GM19193 (cell line): Measurements from ENCODE around the gene SNX3.

Experiments used
- POLR2A ChIP-seq: IDR thresholded peaks from 4 replicates; pipeline ENCODE4 v1.6.1; 2011; ENCODE audit not compliant: insufficient read depth, insufficient read length; ENCODE audit errors: extremely low read depth

The SNX3 gene

DNA sequence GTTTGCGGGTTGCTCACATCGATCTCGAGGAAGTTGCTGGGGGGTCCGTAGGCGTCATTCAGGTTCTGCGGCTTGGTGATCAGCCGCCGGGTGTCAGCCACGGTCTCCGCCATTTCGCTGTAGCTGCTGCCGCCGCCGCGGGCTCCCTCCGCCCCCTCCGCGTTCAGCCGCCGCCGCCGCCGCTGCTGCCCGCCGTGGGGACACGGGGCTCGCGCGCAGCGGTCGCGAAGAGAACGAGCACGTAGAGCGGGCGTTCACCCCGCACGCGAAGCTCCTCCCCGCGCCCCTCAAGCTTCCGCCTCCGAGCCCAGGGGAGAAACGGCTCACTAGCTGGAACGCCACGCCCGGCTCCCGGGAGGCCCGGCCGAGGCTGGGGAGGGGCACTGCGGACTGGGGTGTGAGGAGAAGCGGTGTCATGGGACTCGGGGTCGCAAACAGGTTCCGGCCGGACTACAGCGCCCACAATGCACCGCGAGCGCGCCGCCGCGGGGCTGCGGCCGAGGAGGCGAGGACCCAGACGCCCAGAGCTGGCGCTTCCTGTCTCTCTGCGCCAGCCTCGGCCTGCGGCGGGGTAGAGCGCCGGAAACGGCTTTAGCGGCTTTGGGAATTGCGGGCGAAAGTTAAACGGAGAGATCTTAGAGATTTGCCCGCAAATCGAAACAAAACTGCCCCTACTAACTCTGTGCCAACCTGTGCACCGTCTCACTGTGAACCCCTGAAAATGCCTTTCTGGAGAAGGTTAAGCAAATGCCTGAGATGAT, at the start of gene SNX3:
SNX3 (minus strand) TSS at position 232 of the 761 bp plus-strand sequence; CDS start at position 113, 119 bp downstream.
- TF ChIP-seq POLR2A, result peak; percentile 90

DNA sequence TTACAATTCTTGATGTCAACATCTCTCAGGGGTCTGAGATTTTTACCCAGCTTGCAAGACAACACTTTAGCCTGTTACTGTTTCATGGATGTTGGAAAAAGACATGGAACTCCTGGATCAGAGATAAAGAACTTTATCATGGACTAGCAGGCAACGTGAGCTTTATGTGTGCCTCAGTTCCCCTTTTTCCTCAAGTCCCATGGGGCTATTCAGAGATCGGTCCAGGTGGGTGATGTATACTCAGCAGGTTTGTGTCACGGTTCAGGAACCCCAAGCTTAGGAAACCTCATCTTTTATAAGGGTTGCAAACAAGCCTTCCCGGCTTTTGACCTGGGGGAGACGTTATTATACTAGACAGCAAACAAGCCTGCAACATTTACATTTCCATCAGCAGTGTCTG, 49.0 kb upstream of the SNX3 start:
- no peak for TF ChIP-seq POLR2A

DNA sequence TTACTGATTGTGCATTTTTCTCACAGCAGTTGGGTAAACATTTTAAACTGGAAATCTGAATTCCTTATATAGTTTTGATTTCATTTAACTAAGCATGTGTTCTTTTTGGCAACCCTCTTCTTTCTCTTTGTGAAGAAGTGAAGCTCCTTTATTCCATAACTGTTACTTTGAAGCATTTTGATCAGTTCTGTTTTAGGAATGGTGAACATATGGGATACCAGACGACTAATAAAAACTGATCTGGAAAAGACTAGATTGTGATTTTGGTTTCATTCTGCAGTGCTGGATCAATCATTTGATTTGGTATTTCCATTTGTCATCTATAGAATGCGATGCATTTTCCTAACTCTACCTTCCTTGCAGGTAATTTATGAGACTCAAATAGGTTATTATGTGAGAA, 43.8 kb upstream of the SNX3 start:
- TF ChIP-seq POLR2A, result no peak

DNA sequence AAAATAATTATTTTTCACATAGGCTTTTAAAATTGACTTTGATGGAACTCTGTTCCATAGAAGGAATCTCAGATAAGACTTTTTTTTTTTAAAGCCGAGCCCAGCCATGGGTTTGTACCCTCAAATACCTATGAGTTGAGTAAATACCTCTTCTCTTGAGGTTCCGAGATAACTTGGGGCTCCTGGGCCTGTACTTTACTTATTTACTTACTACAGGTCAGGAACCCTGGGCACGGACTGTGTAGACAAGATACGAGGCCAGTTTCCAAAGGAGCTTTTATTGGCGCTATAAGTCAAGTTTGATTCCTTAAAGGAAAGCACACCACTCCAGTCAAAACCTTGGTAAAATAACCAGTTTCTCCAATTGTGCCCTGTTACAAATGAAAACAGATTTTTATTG, 41.5 kb upstream of the SNX3 start:
- no peak for TF ChIP-seq POLR2A

DNA sequence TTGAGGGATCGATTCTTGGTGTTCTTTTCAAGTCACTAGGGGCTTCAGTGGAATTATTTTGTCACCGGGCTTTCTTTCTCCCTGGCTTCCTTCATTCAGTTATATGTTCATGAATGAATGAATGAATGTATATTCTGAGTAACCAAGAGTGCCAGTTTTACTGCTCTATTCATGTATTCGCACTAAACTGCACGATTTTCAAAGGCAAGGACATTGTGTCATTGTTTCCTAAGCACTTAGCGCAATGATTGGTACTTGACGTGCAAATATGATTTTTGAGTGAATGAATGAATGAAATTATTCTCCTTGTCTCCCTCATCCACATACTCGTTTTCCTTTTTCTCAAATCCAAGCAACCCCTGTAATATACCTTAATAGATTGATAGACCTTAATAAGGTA, 34.8 kb upstream of the SNX3 start:
- TF ChIP-seq POLR2A, result no peak

DNA sequence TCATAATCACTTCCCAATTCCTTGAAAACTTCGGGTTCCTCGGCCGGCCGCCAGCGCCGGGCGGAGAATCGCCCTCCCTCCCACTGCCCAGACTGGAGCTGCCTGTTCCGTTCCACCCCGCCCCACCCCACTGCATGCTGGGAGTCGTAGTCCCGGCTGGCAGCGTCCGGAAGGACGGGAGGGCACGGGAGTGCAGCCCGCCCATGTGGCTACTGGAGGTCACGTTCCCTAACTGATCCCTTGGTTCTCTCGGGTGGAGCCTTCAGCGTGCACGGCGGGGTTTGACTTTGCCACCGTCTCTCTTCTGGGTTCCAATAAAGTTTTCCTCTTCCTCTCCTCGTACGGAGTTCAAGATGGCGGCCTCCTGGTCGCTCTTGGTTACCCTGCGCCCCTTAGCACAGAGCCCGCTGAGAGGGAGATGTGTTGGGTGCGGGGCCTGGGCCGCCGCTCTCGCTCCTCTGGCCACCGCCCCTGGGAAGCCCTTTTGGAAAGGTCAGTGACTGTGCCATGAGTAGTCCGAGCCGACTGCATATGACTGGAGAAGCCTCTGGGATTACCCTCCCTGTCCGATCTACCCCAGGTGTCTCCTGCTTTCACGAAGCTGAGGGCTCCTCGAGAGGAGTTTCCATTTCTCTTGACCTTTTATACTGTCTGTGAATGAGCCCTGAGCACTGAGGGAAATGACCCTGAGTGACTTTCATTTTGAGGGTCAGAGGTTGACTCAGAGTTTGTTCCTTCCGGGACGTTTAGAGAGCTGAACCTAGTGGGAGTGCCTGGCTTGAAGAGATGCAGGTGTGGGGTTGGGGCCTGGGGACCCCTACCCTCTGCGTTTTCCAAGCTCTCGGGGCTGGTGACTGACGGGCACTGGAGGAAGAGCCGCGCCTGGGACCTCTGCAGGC, 34.1 kb upstream of the SNX3 start, which contains the start of gene AFG1L:
AFG1L (plus strand) TSS at position 328 of the 899 bp plus-strand sequence; CDS start at position 354, 26 bp downstream.
- TF ChIP-seq POLR2A, result peak; percentile 69

DNA sequence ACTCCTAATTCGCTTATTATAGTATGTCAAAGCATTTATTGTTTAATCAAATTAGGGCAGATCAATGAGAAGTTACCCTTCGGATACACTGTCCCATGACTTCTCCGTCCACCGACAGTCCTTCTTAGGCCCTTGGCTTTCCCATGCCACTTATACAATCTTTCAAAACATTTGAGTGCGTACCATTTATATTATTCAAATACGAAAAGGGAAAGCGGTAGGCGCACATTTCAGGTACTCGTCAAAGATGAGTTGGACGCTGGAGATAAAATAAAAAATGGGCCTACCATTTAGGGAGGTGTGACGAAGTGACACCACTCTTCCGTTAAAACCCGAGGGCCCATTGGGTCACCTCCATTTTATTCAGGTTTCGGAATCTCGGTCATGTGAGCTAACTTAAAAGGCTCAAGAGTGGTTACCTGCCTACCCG, 33.5 kb upstream of the SNX3 start:
- no peak for TF ChIP-seq POLR2A

DNA sequence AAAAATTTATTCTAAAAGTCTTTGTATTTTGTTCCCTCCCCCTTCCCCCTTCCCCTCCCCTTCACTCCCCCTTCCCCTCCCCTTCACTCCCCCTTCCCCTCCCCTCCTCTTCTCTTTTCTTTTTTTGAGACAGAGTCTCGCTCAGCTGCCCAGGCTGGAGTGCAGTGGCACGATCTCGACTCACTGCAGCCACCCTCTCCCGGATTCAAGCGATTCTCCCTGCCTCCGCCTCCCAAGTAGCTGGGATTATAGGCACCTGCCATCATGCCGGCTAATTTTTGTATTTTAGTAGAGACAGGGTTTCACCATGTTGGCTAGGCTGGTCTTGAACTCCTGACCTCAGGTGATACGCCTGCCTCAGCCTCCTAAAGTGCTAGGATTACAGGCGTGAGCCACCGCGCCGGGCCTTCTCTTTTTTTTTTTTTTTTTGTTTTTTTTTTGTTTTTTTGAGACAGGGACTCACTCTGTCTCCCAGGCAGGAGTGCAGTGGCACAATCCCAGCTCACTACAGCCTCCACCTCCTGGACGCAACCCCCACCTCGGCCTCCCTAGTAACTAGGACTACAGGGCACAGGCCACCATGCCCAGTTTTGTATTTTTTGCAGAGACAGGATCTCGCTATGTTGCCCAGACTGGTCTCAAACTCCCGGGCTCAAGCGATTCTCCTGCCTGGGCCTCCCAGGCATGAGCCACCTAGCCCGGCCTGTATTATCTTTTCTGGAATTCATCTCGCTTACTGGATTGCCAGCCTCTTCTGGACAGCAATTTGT, 32.9 kb upstream of the SNX3 start:
- TF ChIP-seq POLR2A, result no peak

DNA sequence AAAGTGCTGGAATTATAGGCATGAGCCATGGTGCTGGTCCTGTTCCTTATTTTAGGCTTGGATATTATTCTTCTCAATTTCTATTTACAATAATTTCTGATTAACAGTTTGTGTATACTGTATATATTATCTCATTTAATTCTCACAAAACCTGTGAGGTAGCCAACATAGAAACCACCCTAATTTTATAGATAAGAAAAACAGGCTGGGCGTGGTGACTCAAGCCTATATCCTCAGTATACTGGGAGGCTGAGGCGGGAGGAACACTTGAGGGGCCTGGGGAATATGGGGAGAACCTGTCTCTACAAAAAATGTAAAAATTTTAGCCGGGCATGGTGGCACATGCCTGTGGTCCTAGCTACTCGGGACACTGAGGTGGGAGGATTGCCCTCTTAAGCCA, 30.3 kb upstream of the SNX3 start:
- TF ChIP-seq POLR2A, result no peak

DNA sequence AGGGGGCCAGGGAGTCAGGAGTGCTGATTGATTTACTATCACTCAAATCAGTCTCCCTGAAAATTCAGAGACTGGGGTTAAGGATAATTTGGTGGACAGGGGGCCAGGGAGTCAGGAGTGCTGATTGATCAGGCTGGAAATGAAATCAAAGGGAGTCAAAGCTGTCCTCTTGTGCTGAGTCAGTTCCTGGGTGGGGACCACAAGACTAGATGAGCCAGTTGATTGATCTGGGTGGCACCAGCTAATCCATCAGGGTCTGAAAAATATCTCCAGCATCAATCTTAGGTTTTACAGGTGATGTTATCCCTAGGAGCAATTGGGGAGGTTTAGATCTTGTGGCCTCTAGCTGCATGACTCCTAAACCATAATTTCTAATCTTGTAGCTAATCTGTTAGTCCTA, 27.9 kb upstream of the SNX3 start:
- TF ChIP-seq POLR2A, result no peak

DNA sequence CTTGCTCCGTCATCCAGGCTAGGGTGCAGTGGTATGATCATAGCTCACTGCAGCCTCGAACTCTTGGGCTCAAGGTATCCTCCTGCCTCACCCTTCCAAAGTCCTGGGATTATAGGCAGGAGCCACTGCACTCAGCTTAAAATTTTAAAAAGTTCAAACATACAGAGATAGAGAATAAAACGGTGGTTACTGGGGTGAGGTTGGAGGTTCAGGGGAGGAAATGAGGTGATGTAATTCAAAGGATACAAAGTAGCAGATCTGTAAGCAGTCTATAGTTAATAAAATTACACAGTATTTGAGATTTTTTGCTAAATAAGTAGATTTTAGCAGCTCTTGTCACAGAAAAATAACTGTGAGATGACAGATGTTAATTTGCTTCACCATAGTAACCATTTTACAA, 26.5 kb upstream of the SNX3 start:
- TF ChIP-seq POLR2A, result no peak

DNA sequence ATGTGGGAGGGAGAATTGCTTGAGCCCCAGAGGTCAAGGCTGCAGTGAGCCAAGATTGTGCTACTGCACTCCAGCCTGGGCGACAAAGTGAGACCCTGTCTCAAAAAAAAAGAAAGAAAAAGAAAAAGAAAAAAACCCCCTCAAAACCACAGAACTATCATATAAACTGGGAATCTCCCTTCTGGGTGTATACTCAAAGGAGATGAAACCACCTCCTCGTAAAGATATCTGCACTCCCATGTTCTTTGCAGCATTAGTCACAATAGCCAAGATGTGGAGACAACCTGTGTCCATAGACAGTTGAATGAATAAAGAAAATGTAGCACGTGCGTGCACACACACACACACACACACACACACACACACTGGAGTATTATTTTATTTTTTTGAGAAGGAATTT, 25.5 kb upstream of the SNX3 start:
- no peak for TF ChIP-seq POLR2A

DNA sequence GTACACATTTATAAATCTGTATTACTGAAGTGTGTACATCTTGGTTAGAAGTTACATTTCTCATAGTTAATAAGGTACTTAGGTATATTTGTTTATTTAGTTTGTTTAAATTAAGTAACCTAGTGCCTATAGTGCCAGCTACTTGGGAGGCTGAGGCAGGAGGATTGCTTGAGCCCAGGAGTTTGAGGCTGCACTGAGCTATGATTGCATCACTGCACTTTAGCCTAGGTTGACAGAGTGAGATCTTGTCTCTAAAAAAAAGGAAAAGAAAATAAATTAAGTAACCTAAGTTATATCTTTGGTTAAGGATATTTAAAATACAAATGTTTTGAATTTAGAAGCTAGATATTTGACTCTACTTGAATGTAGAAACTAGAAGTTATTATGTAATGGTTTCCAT, 24.5 kb upstream of the SNX3 start:
- no peak for TF ChIP-seq POLR2A

DNA sequence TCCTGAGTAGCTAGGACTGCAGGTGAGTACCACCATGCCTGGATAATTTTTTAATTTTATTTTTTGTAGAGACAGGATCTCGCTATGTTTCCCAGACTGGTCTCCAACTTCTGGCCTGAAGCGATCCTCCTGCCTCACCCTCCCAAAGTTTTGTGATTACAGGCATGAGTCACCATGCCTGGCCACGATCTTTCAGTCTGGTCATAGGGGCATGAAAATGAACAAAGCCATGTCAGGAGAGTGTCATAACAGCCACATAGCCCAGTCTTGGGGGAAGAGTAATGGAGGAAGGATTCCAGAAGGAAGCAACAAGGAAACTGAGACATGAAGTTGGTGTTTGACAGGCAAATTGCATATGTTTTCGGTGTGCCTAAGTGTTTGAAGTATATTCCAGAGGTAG, 17.0 kb upstream of the SNX3 start:
- no peak for TF ChIP-seq POLR2A

DNA sequence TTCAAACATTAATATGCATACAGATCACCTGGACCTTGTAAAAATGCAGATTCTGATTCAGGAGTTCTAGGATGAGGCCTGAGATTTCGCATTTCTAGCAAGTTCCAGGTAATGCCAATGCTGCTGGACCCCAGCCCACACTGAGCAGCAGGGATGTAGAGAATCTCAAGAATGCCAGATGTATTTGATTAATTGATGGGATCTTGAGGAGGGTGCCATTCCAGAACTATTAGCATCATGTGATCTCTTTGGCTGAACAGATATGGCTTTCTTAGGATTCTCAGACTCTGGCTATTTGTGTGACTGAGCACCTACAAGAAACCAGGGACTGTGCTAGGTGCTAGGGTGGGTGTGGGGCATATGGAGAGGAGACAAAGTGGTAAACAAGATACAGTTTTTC, 16.5 kb upstream of the SNX3 start:
- TF ChIP-seq POLR2A, result no peak
